ENCODE data around the gene ZNF566. TPM values are rescaled to one million over a fixed set of nuclear protein-coding genes. Genes with fewer than 3 reads are reported as not detected.
A peak's percentile ranks its signal among the peaks of the same experiment; 100 is the strongest.
"Not testable (repeated sequence)": the region's sequence is repeated elsewhere in the genome, so short reads cannot be mapped to it uniquely, and the experiment has no call there.

ZNF566 gene
- total RNA-seq, 2 donors from 2014 or later, result 5.0 to 6.7 TPM

DNA sequence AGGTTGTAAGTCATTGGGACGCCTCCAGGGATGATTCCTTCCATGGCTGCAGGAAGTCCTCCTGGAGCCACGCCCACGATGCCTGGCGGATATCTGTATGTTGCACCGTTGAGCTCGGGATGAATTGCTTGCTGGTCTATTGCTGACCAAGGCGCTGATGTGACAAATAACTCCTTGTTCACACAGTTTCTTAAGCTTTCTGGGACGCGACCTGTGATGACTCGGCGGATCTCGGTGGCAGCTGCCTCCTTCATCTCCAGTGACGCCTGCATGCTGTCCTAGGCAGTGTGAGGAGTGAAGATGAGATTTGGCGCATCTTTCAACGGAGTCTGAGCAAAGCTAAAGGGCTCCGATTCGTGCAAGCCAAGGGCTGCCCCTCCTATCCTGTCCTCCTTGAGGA, 7.6 kb upstream of the ZNF566 start:
- no peak overlapping the region for H3K27ac ChIP-seq
- no peaks in the 10 kb centered on the region for H3K9me3 ChIP-seq
- H3K9ac ChIP-seq (ENCODE audit: low read depth in 2 of 2, low read length in 2 of 2), result no peak overlapping the region
- no peak overlapping the region for H3K4me3 ChIP-seq
- intact Hi-C loops (cut with DNase I), result loop anchor here (10.0 kb wide), 1 partner anchor 302 kb away; no protein-coding TSS in a partner anchor
- TF ChIP-seq, protein P1, sequence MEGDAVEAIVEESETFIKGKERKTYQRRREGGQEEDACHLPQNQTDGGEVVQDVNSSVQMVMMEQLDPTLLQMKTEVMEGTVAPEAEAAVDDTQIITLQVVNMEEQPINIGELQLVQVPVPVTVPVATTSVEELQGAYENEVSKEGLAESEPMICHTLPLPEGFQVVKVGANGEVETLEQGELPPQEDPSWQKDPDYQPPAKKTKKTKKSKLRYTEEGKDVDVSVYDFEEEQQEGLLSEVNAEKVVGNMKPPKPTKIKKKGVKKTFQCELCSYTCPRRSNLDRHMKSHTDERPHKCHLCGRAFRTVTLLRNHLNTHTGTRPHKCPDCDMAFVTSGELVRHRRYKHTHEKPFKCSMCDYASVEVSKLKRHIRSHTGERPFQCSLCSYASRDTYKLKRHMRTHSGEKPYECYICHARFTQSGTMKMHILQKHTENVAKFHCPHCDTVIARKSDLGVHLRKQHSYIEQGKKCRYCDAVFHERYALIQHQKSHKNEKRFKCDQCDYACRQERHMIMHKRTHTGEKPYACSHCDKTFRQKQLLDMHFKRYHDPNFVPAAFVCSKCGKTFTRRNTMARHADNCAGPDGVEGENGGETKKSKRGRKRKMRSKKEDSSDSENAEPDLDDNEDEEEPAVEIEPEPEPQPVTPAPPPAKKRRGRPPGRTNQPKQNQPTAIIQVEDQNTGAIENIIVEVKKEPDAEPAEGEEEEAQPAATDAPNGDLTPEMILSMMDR (IDR thresholded peaks at IDR 0.05), result no peak
- DNase-seq, result no peak
- H3K36me3 ChIP-seq, result no peaks in the 10 kb centered on the region
- H3K27me3 ChIP-seq, result no peaks in the 10 kb centered on the region
- no peaks in the 10 kb centered on the region for H3K4me1 ChIP-seq

DNA sequence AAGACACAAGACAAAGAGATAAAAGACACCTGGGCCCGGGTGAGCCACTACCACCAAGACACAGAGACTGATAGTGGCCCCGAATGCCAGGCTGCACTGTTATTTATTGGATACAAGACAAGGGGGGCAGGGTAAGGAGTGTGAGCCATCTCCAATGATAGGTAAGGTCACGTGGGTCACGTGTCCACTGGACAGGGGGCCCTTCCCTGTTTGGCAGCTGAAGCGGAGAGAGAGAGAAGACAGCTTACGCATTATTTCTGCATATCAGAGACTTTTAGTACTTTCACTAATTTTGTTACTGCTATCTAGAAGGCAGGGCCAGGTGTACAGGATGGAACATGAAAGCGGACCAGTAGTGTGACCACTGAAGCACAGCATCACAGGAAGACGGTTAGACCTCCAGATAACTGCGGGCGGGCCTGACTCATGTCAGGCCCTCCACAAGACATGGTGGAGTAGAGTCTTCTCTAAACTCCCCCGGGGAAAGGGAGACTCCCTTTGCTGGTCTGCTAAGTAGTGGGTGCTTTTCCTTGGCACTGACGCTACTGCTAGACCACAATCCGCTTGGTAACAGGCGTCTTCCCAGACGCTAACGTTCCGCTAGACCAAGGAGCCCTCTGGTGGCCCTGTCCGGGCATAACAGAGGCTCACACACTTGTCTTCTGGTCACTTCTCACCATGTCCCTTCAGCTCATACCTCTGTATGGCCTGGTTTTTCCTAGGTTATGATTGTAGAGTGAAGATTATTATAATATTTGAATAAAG, 3.5 kb upstream of the ZNF566 start:
- H3K36me3 ChIP-seq; H3K27me3 ChIP-seq; H3K9ac ChIP-seq (ENCODE audit: low read depth in 2 of 2, low read length in 2 of 2); H3K4me3 ChIP-seq; H3K27ac ChIP-seq; H3K9me3 ChIP-seq; H3K4me1 ChIP-seq: not testable (repeated sequence)
- TF ChIP-seq, protein P1 (IDR thresholded peaks at IDR 0.05), result peak; percentile 25
- peak; percentile 58 for DNase-seq
- intact Hi-C loops (cut with DNase I), result loop anchor here (10.0 kb wide), 1 partner anchor 298 kb away; no protein-coding TSS in a partner anchor

DNA sequence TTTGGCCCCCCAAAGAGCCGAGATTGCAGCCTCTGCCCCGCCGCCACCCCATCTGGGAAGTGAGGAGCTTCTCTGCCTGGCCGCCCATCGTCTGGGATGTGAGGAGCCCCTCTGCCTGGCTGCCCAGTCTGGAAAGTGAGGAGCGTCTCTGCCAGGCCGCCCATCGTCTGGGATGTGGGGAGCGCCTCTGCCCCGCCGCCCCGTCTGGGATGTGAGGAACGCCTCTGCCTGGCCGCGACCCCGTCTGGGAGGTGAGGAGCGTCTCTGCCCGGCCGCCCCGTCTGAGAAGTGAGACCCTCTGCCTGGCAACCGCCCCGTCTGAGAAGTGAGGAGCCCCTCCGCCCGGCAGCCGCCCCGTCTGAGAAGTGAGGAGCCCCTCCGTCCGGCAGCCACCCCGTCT, 1.5 kb upstream of the ZNF566 start:
- H3K27ac ChIP-seq; H3K4me1 ChIP-seq; H3K9ac ChIP-seq (ENCODE audit: low read depth in 2 of 2, low read length in 2 of 2); H3K36me3 ChIP-seq; H3K9me3 ChIP-seq; H3K4me3 ChIP-seq; H3K27me3 ChIP-seq; DNase-seq: not testable (repeated sequence)
- intact Hi-C loops (cut with DNase I), result loop anchor here (10.0 kb wide), 1 partner anchor 296 kb away; no protein-coding TSS in a partner anchor

DNA sequence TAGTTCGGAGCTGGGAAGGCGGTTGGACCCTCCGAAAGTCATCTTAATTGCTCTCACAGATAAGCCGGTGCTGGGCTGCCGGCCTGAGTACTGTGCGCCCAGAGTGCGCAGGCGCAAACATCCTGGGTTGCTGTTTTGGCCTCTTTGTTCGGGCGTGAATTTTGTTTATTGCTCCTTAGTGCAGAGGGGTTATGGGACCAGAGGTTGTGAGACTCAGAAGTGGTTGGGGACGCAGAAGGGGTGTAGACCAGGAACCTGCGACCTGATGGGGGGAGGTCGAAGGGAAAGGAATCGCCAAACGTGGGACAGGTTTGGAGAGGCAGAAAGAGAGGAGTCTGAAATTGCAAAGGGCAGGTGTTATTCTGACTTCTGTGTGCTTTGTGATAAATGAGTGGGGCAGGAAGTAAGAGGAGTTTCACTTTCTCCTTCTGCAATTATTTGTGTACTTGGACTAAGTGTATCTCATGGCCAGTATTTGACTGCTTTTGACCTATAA, 607 bp upstream of the ZNF566 start:
- no peaks in the 10 kb centered on the region for H3K4me1 ChIP-seq
- peak overlapping the region; percentile 65 for H3K4me3 ChIP-seq
- H3K36me3 ChIP-seq, result no peaks in the 10 kb centered on the region
- TF ChIP-seq, protein P1 (IDR thresholded peaks at IDR 0.05), result no peak
- DNase-seq, result peak; percentile 85
- peak overlapping the region; percentile 87 for H3K27ac ChIP-seq
- peak overlapping the region; percentile 90 to 93 for H3K9ac ChIP-seq (ENCODE audit: low read depth in 2 of 2, low read length in 2 of 2)
- intact Hi-C loops (cut with DNase I), result loop anchor here (10.0 kb wide), 1 partner anchor 295 kb away; no protein-coding TSS in a partner anchor
- no peaks in the 10 kb centered on the region for H3K9me3 ChIP-seq
- H3K27me3 ChIP-seq, result no peaks in the 10 kb centered on the region

DNA sequence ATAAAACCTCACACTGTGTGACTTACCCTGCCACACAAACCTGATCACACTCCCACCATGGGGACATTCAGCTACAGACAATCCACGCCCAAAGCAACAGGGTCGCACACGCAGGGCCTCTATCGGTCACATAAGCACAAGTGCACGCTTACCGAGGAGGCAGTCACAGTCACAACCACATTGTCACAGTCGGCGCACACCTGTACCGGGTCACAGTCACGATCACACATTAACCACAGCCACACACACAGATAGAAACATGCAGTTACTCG, 579 bp downstream of the ZNF566 start:
- Histone ChIP-seq H3K27ac (peak overlapping the region; percentile 87), H3K27me3 (no peaks in the 10 kb centered on the region), H3K9ac (ENCODE audit: low read depth in 2 of 2, low read length in 2 of 2) (peak overlapping the region; percentile 90 to 93), H3K36me3 (no peaks in the 10 kb centered on the region), H3K9me3 (no peaks in the 10 kb centered on the region), H3K4me1 (no peaks in the 10 kb centered on the region), H3K4me3 (peak overlapping the region; percentile 65)
- no peak for DNase-seq
- TF ChIP-seq, protein P1 (IDR thresholded peaks at IDR 0.05), result no peak
- intact Hi-C loops (cut with DNase I), result no loop called here

All from colonic mucosa (tissue), 4 donors.